Dermis microvascular lymphatic vessel endothelial cell (primary cell): ENCODE data around the gene PKP2. TPM values are rescaled to one million over a fixed set of nuclear protein-coding genes. Genes with fewer than 3 reads are reported as not detected.

Experiments used
- DNase-seq, 2 donors: peaks; one replicate each; pipeline versions ENCODE4 v3.0.0 to v3.0.0-alpha.2; 2010; ENCODE audit warnings: low read depth in 2 of 2
- total RNA-seq: library from RNA; depleted of rRNA; stranded (reverse); fragments of >200 nt; gene quantifications from 2 replicates; pipeline ENCODE4 v1.2.1, GENCODE V29; 2014

PKP2 gene
- total RNA-seq, 1 donor from 2014 or later: 1.3 TPM

- peak; percentile 90 to 99 for DNase-seq
Measured at GRCh38 chr12:32755654-32756475, 140.7 kb downstream of the PKP2 start, which contains the start of gene YARS2. Gene YARS2, minus strand, starts transcription at chr12:32755897. Its CDS starts 23 bp downstream, at chr12:32755874.

GRCh38 chr12:32755051-32755653, 141.4 kb downstream of the PKP2 start:
- DNase-seq: peak; percentile 50 to 87

- DNase-seq: peak in 1 of 2 donors; percentile 15
Measured at GRCh38 chr12:32754111-32754510, 142.5 kb downstream of the PKP2 start.

- DNase-seq: no peak
Measured at GRCh38 chr12:32753605-32754004, 143.0 kb downstream of the PKP2 start.

GRCh38 chr12:32743264-32743663, 153.3 kb downstream of the PKP2 start:
- no peak for DNase-seq

GRCh38 chr12:32742133-32742532, 154.4 kb downstream of the PKP2 start:
- DNase-seq: no peak

Other genes with a start within 250 kb of the PKP2 start
- gene DNM1L, start 217.5 kb downstream of the PKP2 start, total RNA-seq: 68.1 and 69.3 TPM in 2 replicates
- 31.4 and 33.9 TPM in 2 replicates for gene YARS2, start 140.9 kb downstream of the PKP2 start, total RNA-seq